T-cell (primary cell): Measurements from ENCODE around the gene LOC101059915.
A peak's percentile ranks its signal among the peaks of the same experiment; 100 is the strongest.

Source experiments
- ATAC-seq, 4 experiments: fragments of 200-7000 bp in 3 of 4; fragments of 150-1000 bp in 1 of 4; cut with Tn5 transposase; replicated peaks in 1 of 4; 1 replicate in 3 of 4; 2 replicates in 1 of 4; pipeline ENCODE4 v1.10.0; 2021; ENCODE audit warnings: moderate library complexity in 3 of 4, mild to moderate bottlenecking in 2 of 4, moderate number of reproducible peaks in 1 of 4
- CTCF ChIA-PET, 2 donors: fragments of 300-600 bp; sonication (Branson Sonifier 250); formaldehyde crosslinking; loops; one replicate each; lab custom pipeline; 2022; ENCODE audit warnings: antibody characterized with exemption in 2 of 2; lab: Charles Lee
- POLR2A ChIA-PET, 2 donors: fragments of 300-600 bp; sonication (Branson Sonifier 250); formaldehyde crosslinking; loops; one replicate each; lab custom pipeline; 2022; ENCODE audit warnings: antibody characterized with exemption in 2 of 2; lab: Charles Lee
- DNase-seq, 35 experiments: peaks; one replicate each; pipeline versions ENCODE4 v3.0.0 to v3.0.0-alpha.2; 2013 to 2023
- H3K27ac ChIP-seq: one replicate; pipeline ENCODE4 v1.5.1; 2013; ENCODE audit warnings: low read length
- H3K27me3 ChIP-seq, 2 experiments: replicated peaks in 1 of 2; 1 replicate in 1 of 2; 2 replicates in 1 of 2; pipeline versions ENCODE4 v1.6.1 to v1.7.0; 2013; ENCODE audit warnings: low read length in 1 of 2, mixed read lengths in 1 of 2; ENCODE audit not compliant: control insufficient read depth in 2 of 2, insufficient read depth in 2 of 2; ENCODE audit errors: extremely low read depth in 1 of 2
- H3K36me3 ChIP-seq, 2 donors: 1 replicate in 1 of 2; 2 replicates in 1 of 2; pipeline versions ENCODE4 v1.6.1 to v1.7.0; 2013; ENCODE audit warnings: low read length in 1 of 2; ENCODE audit not compliant: control insufficient read depth in 2 of 2, insufficient read depth in 1 of 2; ENCODE audit errors: extremely low read depth in 1 of 2
- H3K4me1 ChIP-seq, 2 experiments: 1 replicate in 1 of 2; 2 replicates in 1 of 2; pipeline versions ENCODE4 v1.6.1 to v1.7.0; 2013; ENCODE audit warnings: low read length in 2 of 2, mixed read lengths in 1 of 2; ENCODE audit not compliant: insufficient read depth in 2 of 2, control insufficient read depth in 1 of 2; ENCODE audit errors: extremely low read depth in 1 of 2
- H3K4me3 ChIP-seq, 2 donors: 1 replicate in 1 of 2; 2 replicates in 1 of 2; pipeline versions ENCODE4 v1.5.1 to v1.7.0; 2013; ENCODE audit warnings: mild to moderate bottlenecking in 2 of 2, low read length in 1 of 2, moderate library complexity in 1 of 2; ENCODE audit not compliant: control insufficient read depth in 1 of 2; ENCODE audit errors: extremely low read depth in 1 of 2
- H3K9me3 ChIP-seq: 2 replicates; pipeline ENCODE4 v1.7.0; 2013
- H3K27ac Mint-ChIP-seq, 2 donors: one replicate each; pipeline ENCODE4 v1.8.0; 2020 to 2021; ENCODE audit warnings: mild to moderate bottlenecking in 2 of 2, mixed read lengths in 2 of 2
- H3K27me3 Mint-ChIP-seq, 2 donors: one replicate each; pipeline ENCODE4 v1.8.0; 2021 to 2022; ENCODE audit warnings: mixed read lengths in 2 of 2
- H3K36me3 Mint-ChIP-seq: one replicate; pipeline ENCODE4 v1.8.0; 2021; ENCODE audit warnings: mixed read lengths
- H3K4me1 Mint-ChIP-seq, 3 donors: one replicate each; pipeline ENCODE4 v1.8.0; 2020 to 2022; ENCODE audit warnings: mixed read lengths in 3 of 3, mild to moderate bottlenecking in 1 of 3
- H3K4me3 Mint-ChIP-seq, 3 donors: one replicate each; pipeline ENCODE4 v1.8.0; 2020 to 2022; ENCODE audit warnings: mild to moderate bottlenecking in 3 of 3, mixed read lengths in 3 of 3, moderate library complexity in 3 of 3
- H3K9me3 Mint-ChIP-seq, 3 donors: one replicate each; pipeline ENCODE4 v1.8.0; 2020 to 2022; ENCODE audit warnings: mixed read lengths in 3 of 3
- WGBS: methylation state at CpG from one replicate; pipeline ENCODE4 v1.1.5; 2013; ENCODE audit warnings: missing lambda C conversion rate; ENCODE audit not compliant: insufficient coverage; 5-methylcytosine and 5-hydroxymethylcytosine counted together

Gene LOC101059915

GRCh38 chrX:71667328-71668247 is at the start of gene LOC101059915:
LOC101059915 (plus strand) TSS chrX:71667546.
- Mint-ChIP-seq H3K4me3 (no peak within 1 kb of the TSS), H3K9me3 (no peaks in the 10 kb centered on the region), H3K27ac (no peak within 1 kb of the TSS), H3K4me1 (peaks cover 27 to 33% (median 32%) of the 10 kb centered on the region in 3 donors), H3K27me3 (no peaks in the 10 kb centered on the region), H3K36me3 (no peaks in the 10 kb centered on the region)
- Histone ChIP-seq H3K4me1 (peaks cover 0 to 34% of the 10 kb centered on the region in 2 experiments), H3K36me3 (no peaks in the 10 kb centered on the region), H3K27me3 (no peaks in the 10 kb centered on the region), H3K4me3 (no peak within 1 kb of the TSS), H3K27ac (no peak within 1 kb of the TSS), H3K9me3 (no peaks in the 10 kb centered on the region)
- ATAC-seq (no peak), DNase-seq (no peak)
- ChIA-PET POLR2A (no interaction called here), CTCF (no interaction called here)
- 94% methylated on average over 22 of the region's 50 CpGs for WGBS

GRCh38 chrX:71617742-71618141 is 49.6 kb upstream of the LOC101059915 start:
- no peaks in the 10 kb centered on the region for H3K27me3 ChIP-seq
- WGBS = 0% methylated on average over 2 of the region's 8 CpGs
- Mint-ChIP-seq H3K27ac (peak overlapping the region; percentile 91 to 95), H3K9me3 (no peaks in the 10 kb centered on the region), H3K4me3 (peak overlapping the region; percentile 68 to 86 (median 79)), H3K36me3 (peaks cover 17% of the 10 kb centered on the region), H3K4me1 (peaks cover 68 to 77% (median 74%) of the 10 kb centered on the region in 3 donors), H3K27me3 (no peaks in the 10 kb centered on the region)
- ATAC-seq (no peak), DNase-seq (no peak)
- peaks cover 0 to 9% of the 10 kb centered on the region in 2 donors for H3K36me3 ChIP-seq
- H3K4me3 ChIP-seq = peak overlapping the region; percentile 17 to 62
- peaks cover 3 to 81% of the 10 kb centered on the region in 2 experiments for H3K4me1 ChIP-seq
- ChIA-PET POLR2A (no interaction called here), CTCF (interaction anchor here in 1 of 2 donors (0.7 to 1.1 kb wide), 2 partner anchors 35 kb away, joined by 3 to 4 read pairs; no protein-coding TSS in a partner anchor)
- H3K27ac ChIP-seq = peak overlapping the region; percentile 88
- H3K9me3 ChIP-seq = no peaks in the 10 kb centered on the region

- Mint-ChIP-seq H3K4me3 (peak within 1 kb of the TSS; percentile 68 to 86 (median 79)), H3K36me3 (peaks cover 15% of the 10 kb centered on the region), H3K9me3 (no peaks in the 10 kb centered on the region), H3K27ac (peak within 1 kb of the TSS; percentile 91 to 95), H3K4me1 (peaks cover 74 to 81% (median 80%) of the 10 kb centered on the region in 3 donors), H3K27me3 (no peaks in the 10 kb centered on the region)
- peak within 1 kb of the TSS; percentile 88 for H3K27ac ChIP-seq
- peak within 1 kb of the TSS; percentile 17 to 62 for H3K4me3 ChIP-seq
- ChIA-PET POLR2A (no interaction called here), CTCF (interaction anchor here in 1 of 2 donors (0.7 to 1.1 kb wide), 2 partner anchors 18 to 34 kb away, joined by 4 read pairs; no protein-coding TSS in a partner anchor)
- H3K27me3 ChIP-seq = no peaks in the 10 kb centered on the region
- peaks cover 0 to 9% of the 10 kb centered on the region in 2 donors for H3K36me3 ChIP-seq
- DNase-seq = peak in 12 of 35 experiments; percentile 17 to 66 (median 38)
- WGBS = 0% methylated on average over 2 of the region's 4 CpGs
- H3K4me1 ChIP-seq = peaks cover 3 to 87% of the 10 kb centered on the region in 2 experiments
- ATAC-seq = peak; percentile 39 to 62 (median 54)
- no peaks in the 10 kb centered on the region for H3K9me3 ChIP-seq
Measured at GRCh38 chrX:71618303-71618721, 49.0 kb upstream of the LOC101059915 start, which contains the start of gene CXCR3. CXCR3 (minus strand) TSS chrX:71618511; CDS start chrX:71618449, 62 bp downstream.

GRCh38 chrX:71618787-71619186 is 48.6 kb upstream of the LOC101059915 start:
- peak overlapping the region; percentile 68 to 86 (median 79) for H3K4me3 Mint-ChIP-seq
- H3K4me1 Mint-ChIP-seq = peaks cover 79 to 84% (median 81%) of the 10 kb centered on the region in 3 donors
- peaks cover 15% of the 10 kb centered on the region for H3K36me3 Mint-ChIP-seq
- Histone ChIP-seq H3K4me3 (peak overlapping the region in 1 of 2 donors; percentile 62), H3K9me3 (no peaks in the 10 kb centered on the region), H3K27me3 (no peaks in the 10 kb centered on the region), H3K4me1 (peaks cover 3 to 92% of the 10 kb centered on the region in 2 experiments), H3K27ac (peak overlapping the region; percentile 88), H3K36me3 (peaks cover 0 to 9% of the 10 kb centered on the region in 2 donors)
- CTCF ChIA-PET = interaction anchor here in 1 of 2 donors (1.1 kb wide), 1 partner anchor 17 kb away, joined by 4 read pairs; no protein-coding TSS in a partner anchor
- peak overlapping the region; percentile 91 to 95 for H3K27ac Mint-ChIP-seq
- WGBS = no CpG with 5 or more reads among the region's 3 CpGs
- H3K27me3 Mint-ChIP-seq = no peaks in the 10 kb centered on the region
- no peaks in the 10 kb centered on the region for H3K9me3 Mint-ChIP-seq
- no peak for DNase-seq
- POLR2A ChIA-PET = interaction anchor here (0.6 to 1.4 kb wide), 4 partner anchors 10 to 253 kb away, joined by 3 to 4 read pairs (median 4); partner anchors contain the start of genes TAF1 (in 2 of the 2) and OGT (in 1 of the 2)
- no peak for ATAC-seq

GRCh38 chrX:71619193-71619592 is 48.2 kb upstream of the LOC101059915 start:
- peak in 3 of 4 experiments; percentile 8 to 61 (median 25) for ATAC-seq
- no peaks in the 10 kb centered on the region for H3K9me3 Mint-ChIP-seq
- H3K27ac ChIP-seq = peak overlapping the region; percentile 88
- H3K36me3 ChIP-seq = peaks cover 0 to 9% of the 10 kb centered on the region in 2 donors
- no peaks in the 10 kb centered on the region for H3K9me3 ChIP-seq
- H3K36me3 Mint-ChIP-seq = peaks cover 15% of the 10 kb centered on the region
- peak overlapping the region in 1 of 2 donors; percentile 62 for H3K4me3 ChIP-seq
- DNase-seq = peak in 25 of 35 experiments; percentile 18 to 79 (median 41)
- H3K27me3 ChIP-seq = no peaks in the 10 kb centered on the region
- WGBS = no CpG with 5 or more reads among the region's 8 CpGs
- peaks cover 83 to 86% (median 84%) of the 10 kb centered on the region in 3 donors for H3K4me1 Mint-ChIP-seq
- peak overlapping the region; percentile 50 to 79 (median 68) for H3K4me3 Mint-ChIP-seq
- ChIA-PET POLR2A (interaction anchor here (0.6 to 1.4 kb wide), 4 partner anchors 11 to 253 kb away, joined by 3 to 4 read pairs (median 4); partner anchors contain the start of genes TAF1 (in 2 of the 2) and OGT (in 1 of the 2)), CTCF (interaction anchor here in 1 of 2 donors (1.1 kb wide), 1 partner anchor 17 kb away, joined by 4 read pairs; no protein-coding TSS in a partner anchor)
- H3K4me1 ChIP-seq = peaks cover 3 to 93% of the 10 kb centered on the region in 2 experiments
- peak overlapping the region; percentile 91 to 95 for H3K27ac Mint-ChIP-seq
- H3K27me3 Mint-ChIP-seq = no peaks in the 10 kb centered on the region

- H3K9me3 Mint-ChIP-seq = no peaks in the 10 kb centered on the region
- CTCF ChIA-PET = no interaction called here
- POLR2A ChIA-PET = interaction anchor here (1.0 to 1.4 kb wide), 2 partner anchors 11 to 87 kb away, joined by 3 read pairs; partner anchors contain the start of gene OGT (in 1 of the 2)
- no peaks in the 10 kb centered on the region for H3K27me3 ChIP-seq
- peak overlapping the region; percentile 91 to 95 for H3K27ac Mint-ChIP-seq
- H3K4me1 Mint-ChIP-seq = peaks cover 80 to 86% (median 83%) of the 10 kb centered on the region in 3 donors
- ATAC-seq (no peak), DNase-seq (no peak)
- no peaks in the 10 kb centered on the region for H3K9me3 ChIP-seq
- H3K27ac ChIP-seq = peak overlapping the region; percentile 88
- H3K27me3 Mint-ChIP-seq = no peaks in the 10 kb centered on the region
- H3K4me3 ChIP-seq = no peak overlapping the region
- no peak overlapping the region for H3K4me3 Mint-ChIP-seq
- H3K36me3 ChIP-seq = peaks cover 0 to 7% of the 10 kb centered on the region in 2 donors
- WGBS = no CpG with 5 or more reads among the region's 1 CpG
- H3K36me3 Mint-ChIP-seq = peaks cover 10% of the 10 kb centered on the region
- H3K4me1 ChIP-seq = peaks cover 3 to 93% of the 10 kb centered on the region in 2 experiments
Measured at GRCh38 chrX:71619986-71620385, 47.4 kb upstream of the LOC101059915 start.
